ENCODE data around the gene ERMARD.

The ERMARD gene

DNA sequence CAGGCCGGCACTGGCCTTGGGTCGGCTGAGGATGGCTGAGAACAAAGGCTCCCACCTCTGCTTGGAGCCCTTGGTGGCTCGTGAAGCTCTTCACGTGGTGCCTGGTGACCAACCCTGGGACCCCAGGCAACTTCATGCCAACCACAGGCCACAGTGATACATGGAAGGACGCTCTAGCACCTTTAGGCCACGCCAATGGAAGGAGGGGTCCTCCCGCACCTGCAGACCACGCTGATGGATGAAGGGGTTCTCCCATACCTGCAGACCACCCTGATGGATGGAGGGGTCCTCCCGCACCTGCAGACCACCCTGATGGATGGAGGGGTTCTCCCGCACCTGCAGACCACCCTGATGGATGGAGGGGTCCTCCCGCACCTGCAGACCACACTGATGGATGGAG is 62.5 kb downstream of the ERMARD start:
- TF ChIP-seq FOXP2 (optimal IDR thresholded peaks at IDR 0.05; ENCODE audit: borderline replicate concordance, extremely low read depth, extremely low read length, insufficient read depth) (no peak), TAF1 (IDR thresholded peaks at IDR 0.05; ENCODE audit: borderline replicate concordance, insufficient read depth, low read length) (no peak), POLR2AphosphoS5 (IDR thresholded peaks at IDR 0.05; ENCODE audit: low read depth, low read length) (no peak), SIN3A (IDR thresholded peaks at IDR 0.05; ENCODE audit: borderline replicate concordance, insufficient read depth, low read length) (no peak)
- TF ChIP-seq, protein P1, sequence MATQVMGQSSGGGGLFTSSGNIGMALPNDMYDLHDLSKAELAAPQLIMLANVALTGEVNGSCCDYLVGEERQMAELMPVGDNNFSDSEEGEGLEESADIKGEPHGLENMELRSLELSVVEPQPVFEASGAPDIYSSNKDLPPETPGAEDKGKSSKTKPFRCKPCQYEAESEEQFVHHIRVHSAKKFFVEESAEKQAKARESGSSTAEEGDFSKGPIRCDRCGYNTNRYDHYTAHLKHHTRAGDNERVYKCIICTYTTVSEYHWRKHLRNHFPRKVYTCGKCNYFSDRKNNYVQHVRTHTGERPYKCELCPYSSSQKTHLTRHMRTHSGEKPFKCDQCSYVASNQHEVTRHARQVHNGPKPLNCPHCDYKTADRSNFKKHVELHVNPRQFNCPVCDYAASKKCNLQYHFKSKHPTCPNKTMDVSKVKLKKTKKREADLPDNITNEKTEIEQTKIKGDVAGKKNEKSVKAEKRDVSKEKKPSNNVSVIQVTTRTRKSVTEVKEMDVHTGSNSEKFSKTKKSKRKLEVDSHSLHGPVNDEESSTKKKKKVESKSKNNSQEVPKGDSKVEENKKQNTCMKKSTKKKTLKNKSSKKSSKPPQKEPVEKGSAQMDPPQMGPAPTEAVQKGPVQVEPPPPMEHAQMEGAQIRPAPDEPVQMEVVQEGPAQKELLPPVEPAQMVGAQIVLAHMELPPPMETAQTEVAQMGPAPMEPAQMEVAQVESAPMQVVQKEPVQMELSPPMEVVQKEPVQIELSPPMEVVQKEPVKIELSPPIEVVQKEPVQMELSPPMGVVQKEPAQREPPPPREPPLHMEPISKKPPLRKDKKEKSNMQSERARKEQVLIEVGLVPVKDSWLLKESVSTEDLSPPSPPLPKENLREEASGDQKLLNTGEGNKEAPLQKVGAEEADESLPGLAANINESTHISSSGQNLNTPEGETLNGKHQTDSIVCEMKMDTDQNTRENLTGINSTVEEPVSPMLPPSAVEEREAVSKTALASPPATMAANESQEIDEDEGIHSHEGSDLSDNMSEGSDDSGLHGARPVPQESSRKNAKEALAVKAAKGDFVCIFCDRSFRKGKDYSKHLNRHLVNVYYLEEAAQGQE (IDR thresholded peaks at IDR 0.05; ENCODE audit: insufficient read depth in 1 of 2, low read depth in 2 of 2, low read length in 2 of 2): no peak

DNA sequence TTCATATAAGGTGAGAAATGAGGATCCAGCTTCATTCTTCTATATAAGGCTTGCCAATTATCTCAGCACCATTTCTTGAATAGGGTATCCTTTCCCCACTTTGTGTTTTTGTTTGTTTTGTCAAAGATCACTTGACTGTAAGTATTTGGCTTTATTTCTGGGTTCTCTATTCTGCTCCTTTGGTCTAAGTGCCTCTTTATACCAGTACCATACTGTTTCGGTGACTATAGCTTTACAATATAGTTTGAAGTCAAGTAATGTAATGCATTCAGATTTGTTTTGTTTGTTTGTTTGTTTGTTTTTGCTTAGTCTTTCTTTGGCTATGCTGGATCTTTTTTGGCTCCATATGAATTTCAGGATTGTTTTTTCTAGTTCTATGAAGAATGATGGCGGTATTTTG is 64.6 kb downstream of the ERMARD start:
- TF ChIP-seq TAF1 (IDR thresholded peaks at IDR 0.05; ENCODE audit: borderline replicate concordance, insufficient read depth, low read length): no peak
- TF ChIP-seq SIN3A (IDR thresholded peaks at IDR 0.05; ENCODE audit: borderline replicate concordance, insufficient read depth, low read length): no peak
- no peak for TF ChIP-seq POLR2AphosphoS5 (IDR thresholded peaks at IDR 0.05; ENCODE audit: low read depth, low read length)

DNA sequence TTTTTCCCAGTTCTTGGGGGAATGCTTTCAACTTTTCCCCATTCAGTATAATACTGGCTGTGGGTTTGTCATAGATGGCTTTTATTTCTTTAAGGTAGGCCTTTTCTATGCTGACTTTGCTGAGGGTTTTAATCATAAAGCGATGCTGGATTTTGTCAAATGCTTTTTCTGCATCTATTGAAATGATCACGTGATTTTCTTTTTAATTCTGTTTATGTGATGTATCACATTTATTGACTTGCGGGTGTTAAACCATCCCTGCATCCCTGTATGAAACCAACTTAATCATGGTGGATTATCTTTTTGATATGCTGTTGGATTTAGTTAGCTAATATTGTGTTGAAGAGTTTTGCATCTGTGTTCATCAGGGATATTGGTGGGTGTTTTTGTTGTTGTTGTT is 65.6 kb downstream of the ERMARD start:
- TF ChIP-seq POLR2AphosphoS5 (IDR thresholded peaks at IDR 0.05; ENCODE audit: low read depth, low read length) (no peak), SIN3A (IDR thresholded peaks at IDR 0.05; ENCODE audit: borderline replicate concordance, insufficient read depth, low read length) (no peak), FOXP2 (optimal IDR thresholded peaks at IDR 0.05; ENCODE audit: borderline replicate concordance, extremely low read depth, extremely low read length, insufficient read depth) (no peak), TAF1 (IDR thresholded peaks at IDR 0.05; ENCODE audit: borderline replicate concordance, insufficient read depth, low read length) (no peak)
- TF ChIP-seq, protein P1 (IDR thresholded peaks at IDR 0.05; ENCODE audit: insufficient read depth in 1 of 2, low read depth in 2 of 2, low read length in 2 of 2): no peak

DNA sequence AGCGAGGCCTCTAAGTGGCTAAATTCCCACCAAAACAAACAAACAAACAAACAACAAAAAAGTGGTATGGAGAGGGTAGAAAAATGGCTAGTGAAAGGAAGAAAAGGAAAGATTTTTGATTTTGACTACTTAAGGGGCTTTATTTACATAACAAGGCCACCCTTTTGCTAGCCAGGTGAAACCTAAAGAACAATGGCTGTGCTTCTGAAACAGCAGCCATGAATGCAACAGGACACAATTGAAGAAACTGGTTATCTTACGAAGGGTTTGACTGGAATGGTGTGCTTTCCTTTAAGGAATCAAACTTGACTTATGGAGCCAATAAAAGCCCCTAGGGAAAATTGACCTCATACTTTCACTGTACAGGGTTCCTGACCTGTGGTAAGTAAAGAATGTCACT is 68.9 kb downstream of the ERMARD start:
- TF ChIP-seq, protein P1 (IDR thresholded peaks at IDR 0.05; ENCODE audit: insufficient read depth in 1 of 2, low read depth in 2 of 2, low read length in 2 of 2): no peak
- TF ChIP-seq TAF1 (IDR thresholded peaks at IDR 0.05; ENCODE audit: borderline replicate concordance, insufficient read depth, low read length): no peak
- no peak for TF ChIP-seq SIN3A (IDR thresholded peaks at IDR 0.05; ENCODE audit: borderline replicate concordance, insufficient read depth, low read length)
- no peak for TF ChIP-seq FOXP2 (optimal IDR thresholded peaks at IDR 0.05; ENCODE audit: borderline replicate concordance, extremely low read depth, extremely low read length, insufficient read depth)
- TF ChIP-seq POLR2AphosphoS5 (IDR thresholded peaks at IDR 0.05; ENCODE audit: low read depth, low read length): no peak

DNA sequence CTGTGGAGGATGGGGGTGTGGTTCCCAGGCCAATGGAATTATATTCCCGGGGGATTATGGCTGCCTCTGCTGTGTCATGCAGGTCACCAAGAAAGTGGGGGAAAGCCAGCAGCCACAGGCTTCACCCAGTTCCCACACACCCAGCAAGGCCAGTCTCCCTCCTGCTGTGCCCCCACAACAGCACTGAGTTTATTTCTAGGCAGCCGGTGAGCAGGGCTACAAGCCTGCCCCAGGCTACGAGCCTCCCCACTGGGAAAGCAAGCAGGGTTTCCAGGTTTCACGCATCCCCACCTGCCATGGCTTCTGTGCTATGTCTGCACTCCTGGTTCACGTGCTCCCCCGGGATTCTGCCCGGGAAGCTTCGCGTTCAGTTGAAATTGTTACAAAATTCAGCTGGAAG is 72.6 kb downstream of the ERMARD start:
- TF ChIP-seq, protein P1 (IDR thresholded peaks at IDR 0.05; ENCODE audit: insufficient read depth in 1 of 2, low read depth in 2 of 2, low read length in 2 of 2): no peak
- TF ChIP-seq POLR2AphosphoS5 (IDR thresholded peaks at IDR 0.05; ENCODE audit: low read depth, low read length): no peak
- TF ChIP-seq FOXP2 (optimal IDR thresholded peaks at IDR 0.05; ENCODE audit: borderline replicate concordance, extremely low read depth, extremely low read length, insufficient read depth): no peak
- TF ChIP-seq TAF1 (IDR thresholded peaks at IDR 0.05; ENCODE audit: borderline replicate concordance, insufficient read depth, low read length): no peak
- TF ChIP-seq SIN3A (IDR thresholded peaks at IDR 0.05; ENCODE audit: borderline replicate concordance, insufficient read depth, low read length): no peak

Data from PFSK-1 (cell line).